Mucosa of descending colon (tissue), 3 donors: ENCODE data around the gene TM9SF4. TPM values are rescaled to one million over a fixed set of nuclear protein-coding genes. Genes with fewer than 3 reads are reported as not detected.

Experiments used
- ATAC-seq: fragments of 200-7000 bp; cut with Tn5 transposase; one replicate; pipeline ENCODE4 v1.9.1; 2020; ENCODE audit warnings: mild to moderate bottlenecking, moderate library complexity
- DNase-seq, 3 donors: peaks; one replicate each; pipeline ENCODE4 v3.0.0-alpha.2; 2020
- H3K36me3 ChIP-seq: fragments of 200-600 bp; one replicate; pipeline ENCODE4 v1.8.0; 2021; ENCODE audit warnings: low read depth, mild to moderate bottlenecking
- H3K4me1 ChIP-seq: fragments of 200-600 bp; one replicate; pipeline ENCODE4 v1.8.0; 2021; ENCODE audit warnings: low read depth, mild to moderate bottlenecking
- H3K4me3 ChIP-seq: fragments of 200-600 bp; one replicate; pipeline ENCODE4 v1.8.0; 2021; ENCODE audit warnings: mild to moderate bottlenecking
- H3K9me3 ChIP-seq: fragments of 200-600 bp; one replicate; pipeline ENCODE4 v1.8.0; 2021; ENCODE audit warnings: mild to moderate bottlenecking
- intact Hi-C, 2 donors: fragments of 100-400 bp; cut with DNase I in 1 of 2; cut with micrococcal nuclease in 1 of 2; formaldehyde crosslinking; loops; one replicate each; pipeline versions ENCODE4 v1.11.0 to v1.11.1; 2022; cut with DNase I, micrococcal nuclease
- total RNA-seq, 3 donors: library from RNA; stranded (reverse); fragmentation: NEBNext Ultra II Directional in 2 of 3; extraction: Animal tissue kit (Norgen Biotek cat#: 25700) in 2 of 3; gene quantifications; one replicate each; pipeline versions ENCODE4 v1.2.1 to v1.2.4, GENCODE V29; 2021 to 2023
- TF ChIP-seq, protein P1 (sequence below): fragments of 200-600 bp; IDR thresholded peaks from one replicate; pipeline ENCODE4 v1.8.0; 2022; ENCODE audit warnings: antibody characterized with exemption, mild to moderate bottlenecking
- donor health status: DM: no; HTN: no; CAD: no; lungs with moderate emphysema.
- donor health status: DM: no; HTN: no; CAD: no.
- donor health status: DM: no; HTN: yes; CAD: no.

Gene TM9SF4
- total RNA-seq, 3 donors from 2014 or later: 54.1 to 74.7 (median 65.8) TPM

DNA sequence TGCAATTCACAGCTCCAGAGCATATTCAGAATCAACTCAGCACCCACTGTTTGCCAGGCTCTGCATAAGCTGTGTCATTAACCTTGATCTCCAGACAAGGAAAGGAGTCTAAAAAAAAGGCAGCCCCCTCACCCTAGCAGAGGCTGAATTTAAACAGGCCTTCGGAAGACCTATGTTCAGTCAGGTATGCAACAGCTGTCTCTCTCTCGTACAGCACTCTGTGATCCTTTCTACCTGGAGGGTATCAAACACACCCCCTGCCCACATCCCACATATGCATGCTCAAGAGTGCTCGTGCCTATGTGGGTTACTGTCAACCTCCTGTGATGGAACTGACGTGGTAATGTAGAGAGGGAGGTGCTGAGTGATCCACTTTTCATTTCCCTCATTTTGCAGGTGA, 89.5 kb downstream of the TM9SF4 start:
- DNase-seq (no peak), ATAC-seq (no peak)
- H3K36me3 ChIP-seq: peaks cover 13% of the 10 kb centered on the region
- no peaks in the 10 kb centered on the region for H3K9me3 ChIP-seq
- intact Hi-C loops: no loop called here
- H3K4me1 ChIP-seq: peaks cover 12% of the 10 kb centered on the region
- no peak overlapping the region for H3K4me3 ChIP-seq
- TF ChIP-seq, protein P1, sequence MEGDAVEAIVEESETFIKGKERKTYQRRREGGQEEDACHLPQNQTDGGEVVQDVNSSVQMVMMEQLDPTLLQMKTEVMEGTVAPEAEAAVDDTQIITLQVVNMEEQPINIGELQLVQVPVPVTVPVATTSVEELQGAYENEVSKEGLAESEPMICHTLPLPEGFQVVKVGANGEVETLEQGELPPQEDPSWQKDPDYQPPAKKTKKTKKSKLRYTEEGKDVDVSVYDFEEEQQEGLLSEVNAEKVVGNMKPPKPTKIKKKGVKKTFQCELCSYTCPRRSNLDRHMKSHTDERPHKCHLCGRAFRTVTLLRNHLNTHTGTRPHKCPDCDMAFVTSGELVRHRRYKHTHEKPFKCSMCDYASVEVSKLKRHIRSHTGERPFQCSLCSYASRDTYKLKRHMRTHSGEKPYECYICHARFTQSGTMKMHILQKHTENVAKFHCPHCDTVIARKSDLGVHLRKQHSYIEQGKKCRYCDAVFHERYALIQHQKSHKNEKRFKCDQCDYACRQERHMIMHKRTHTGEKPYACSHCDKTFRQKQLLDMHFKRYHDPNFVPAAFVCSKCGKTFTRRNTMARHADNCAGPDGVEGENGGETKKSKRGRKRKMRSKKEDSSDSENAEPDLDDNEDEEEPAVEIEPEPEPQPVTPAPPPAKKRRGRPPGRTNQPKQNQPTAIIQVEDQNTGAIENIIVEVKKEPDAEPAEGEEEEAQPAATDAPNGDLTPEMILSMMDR: no peak

DNA sequence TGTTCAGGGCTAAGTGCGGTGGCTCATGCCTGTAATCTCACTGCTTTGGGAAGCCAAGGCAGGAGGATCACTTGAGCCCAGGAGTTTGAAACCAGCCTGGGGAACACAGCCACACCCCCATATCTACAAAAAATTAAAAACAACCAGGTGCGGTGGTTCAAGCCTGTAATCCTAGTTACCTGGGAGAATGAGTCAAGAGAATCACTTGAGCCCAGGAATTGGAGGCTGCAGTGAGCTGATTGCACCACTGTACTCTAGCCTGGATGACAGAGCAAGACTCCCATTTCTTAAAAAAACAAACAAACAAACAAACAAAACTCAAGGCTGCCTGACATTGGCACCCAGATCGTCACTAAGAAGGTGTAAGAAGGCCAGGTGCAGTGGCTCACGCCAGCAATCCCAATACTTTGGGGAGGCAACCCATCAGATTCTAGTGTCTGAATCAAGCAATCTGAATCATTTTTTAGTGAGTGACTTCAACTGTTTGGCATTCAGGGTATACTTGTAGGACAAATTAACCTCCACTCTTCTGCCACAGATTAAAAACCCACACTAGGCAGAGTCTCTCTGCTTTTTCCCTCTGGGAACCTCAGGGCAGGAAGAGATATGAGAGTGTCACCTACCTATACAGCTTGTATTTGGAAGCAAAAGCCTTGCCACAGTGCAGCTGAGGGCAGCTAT, 91.9 kb downstream of the TM9SF4 start:
- intact Hi-C loops: no loop called here
- Histone ChIP-seq H3K36me3 (peaks cover 9% of the 10 kb centered on the region), H3K4me1 (peaks cover 36% of the 10 kb centered on the region), H3K9me3 (no peaks in the 10 kb centered on the region), H3K4me3 (no peak overlapping the region)
- DNase-seq (no peak), ATAC-seq (no peak)
- TF ChIP-seq, protein P1: no peak

DNA sequence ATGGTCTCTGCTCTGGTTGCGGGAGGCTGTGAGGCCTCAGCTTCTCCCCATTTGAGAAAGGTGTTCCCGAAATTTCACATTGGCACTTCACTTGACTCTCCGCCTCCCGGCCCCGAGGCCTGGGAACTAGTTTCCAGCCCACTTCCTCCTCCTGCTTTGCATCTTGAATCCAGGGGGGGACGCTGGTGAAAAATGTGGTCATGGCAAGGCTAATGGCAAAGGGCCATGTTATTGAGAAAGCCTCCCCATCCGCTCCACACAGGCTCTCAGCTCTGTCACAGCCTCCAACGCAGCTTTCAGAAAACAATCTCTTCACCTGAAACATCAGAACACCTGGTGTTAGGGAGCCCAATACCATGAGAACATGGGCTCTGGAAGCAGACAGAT, 92.5 kb downstream of the TM9SF4 start:
- ATAC-seq: no peak
- DNase-seq: no peak
- Histone ChIP-seq H3K36me3 (peaks cover 6% of the 10 kb centered on the region), H3K4me3 (no peak overlapping the region), H3K4me1 (peaks cover 42% of the 10 kb centered on the region), H3K9me3 (no peaks in the 10 kb centered on the region)
- TF ChIP-seq, protein P1: no peak
- intact Hi-C loops: no loop called here

DNA sequence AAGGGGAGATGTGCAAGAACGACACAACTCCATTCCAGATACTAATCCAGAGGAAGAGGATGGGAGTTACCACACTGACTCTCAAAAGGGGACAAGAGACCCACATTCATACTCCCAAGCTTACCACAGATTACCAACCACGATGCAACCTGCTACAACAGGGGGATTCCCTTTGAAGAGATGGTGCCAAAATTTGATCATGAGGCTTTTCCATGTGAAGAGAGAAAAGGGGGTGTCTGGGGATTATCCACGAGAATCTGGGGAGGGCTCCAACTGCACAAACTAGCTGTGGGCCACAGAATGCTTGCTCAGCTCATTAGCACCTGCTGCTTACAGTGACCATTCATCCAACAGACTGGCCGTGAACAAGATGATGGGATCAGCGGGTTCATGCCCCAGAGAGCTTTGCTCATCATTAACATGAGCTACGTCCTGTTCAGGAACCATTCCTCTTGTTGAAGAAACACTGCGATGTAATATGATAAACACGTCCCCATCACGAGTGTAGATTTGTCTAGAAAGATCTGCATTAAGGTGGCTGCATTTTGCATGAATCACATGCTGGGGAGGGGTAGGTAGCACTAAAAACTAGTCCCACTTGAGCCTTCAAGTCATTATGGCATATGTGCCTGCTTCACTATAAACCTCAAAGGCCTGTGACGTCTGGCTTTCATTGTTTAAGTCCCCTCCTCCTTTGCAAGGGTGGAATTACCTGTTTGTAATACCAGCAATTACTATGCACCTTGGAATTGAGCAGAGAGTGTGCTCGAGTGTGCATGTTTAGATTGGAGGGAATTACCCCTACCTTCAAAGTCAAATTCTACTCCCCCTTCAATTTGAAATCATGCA, 94.1 kb downstream of the TM9SF4 start:
- Histone ChIP-seq H3K36me3 (peaks cover 3% of the 10 kb centered on the region), H3K4me3 (no peak overlapping the region), H3K9me3 (no peaks in the 10 kb centered on the region), H3K4me1 (peaks cover 48% of the 10 kb centered on the region)
- TF ChIP-seq, protein P1: no peak
- peak in 1 of 3 donors; percentile 50 for DNase-seq
- peak; percentile 24 for ATAC-seq
- intact Hi-C loops: no loop called here

DNA sequence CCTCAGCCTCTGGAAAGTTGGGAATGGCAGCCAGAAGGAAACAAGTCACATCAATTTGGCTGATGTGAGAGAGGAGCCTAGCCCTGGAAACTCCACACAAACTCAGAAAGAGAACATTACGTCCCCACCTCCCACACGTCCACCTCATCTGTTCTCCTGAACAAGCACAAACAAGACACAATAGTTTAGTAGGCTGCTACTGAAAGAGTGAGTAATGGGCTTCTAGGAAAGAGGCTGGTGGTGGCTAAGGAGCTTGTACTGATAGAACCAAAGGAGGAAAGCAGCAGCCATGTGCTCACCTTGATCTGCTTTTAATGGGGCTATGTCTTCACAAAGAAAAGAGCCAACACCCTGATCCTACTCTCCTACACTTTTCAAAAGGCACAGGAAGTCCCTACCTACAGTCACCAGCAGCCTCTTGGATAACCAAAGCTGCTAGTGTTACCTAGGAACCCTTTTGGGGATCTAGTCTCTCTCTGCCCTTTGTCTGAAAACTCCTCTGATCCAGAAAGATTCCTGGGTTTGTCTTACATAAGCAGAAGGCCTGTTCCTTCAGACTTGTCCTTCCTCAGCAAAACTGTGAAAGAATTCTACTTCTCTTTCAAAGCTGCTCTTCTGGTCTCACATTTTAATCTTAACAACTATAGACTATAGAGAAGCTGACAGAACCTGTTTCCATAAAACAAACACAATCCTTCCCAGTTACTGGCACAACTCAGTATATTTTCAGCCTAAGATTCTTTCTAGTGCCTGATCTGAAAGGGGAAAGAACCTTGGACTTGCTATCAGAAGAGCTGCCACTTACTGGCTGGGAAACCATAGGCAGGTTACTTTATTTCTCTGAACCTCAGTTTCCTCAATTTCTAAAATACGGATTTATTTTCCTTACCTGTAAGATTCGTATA, 94.9 kb downstream of the TM9SF4 start:
- Histone ChIP-seq H3K4me1 (peaks cover 56% of the 10 kb centered on the region), H3K9me3 (no peaks in the 10 kb centered on the region), H3K36me3 (peaks cover 3% of the 10 kb centered on the region), H3K4me3 (no peak overlapping the region)
- intact Hi-C loops: no loop called here
- ATAC-seq (peak; percentile 10), DNase-seq (no peak)
- TF ChIP-seq, protein P1: no peak
